C1 segment of cervical spinal cord (tissue), 14 donors: ENCODE results near the gene GVQW3.

Experiments
- DNase-seq, 14 donors: peaks; one replicate each; lab custom pipeline; 2025; lab: John Stamatoyannopoulos, UW

The GVQW3 gene

GRCh38 chr11:76380977-76381719 lies at the start of gene GVQW3, which contains the start of gene THAP12:
Gene GVQW3 (plus strand): TSS chr11:76381323. CDS start chr11:76381829, 506 bp downstream.
Gene THAP12 (minus strand): TSS chr11:76381132. CDS start chr11:76380836, 296 bp downstream.
- peak; percentile 74 to 99 (median 96) for DNase-seq

DNA sequence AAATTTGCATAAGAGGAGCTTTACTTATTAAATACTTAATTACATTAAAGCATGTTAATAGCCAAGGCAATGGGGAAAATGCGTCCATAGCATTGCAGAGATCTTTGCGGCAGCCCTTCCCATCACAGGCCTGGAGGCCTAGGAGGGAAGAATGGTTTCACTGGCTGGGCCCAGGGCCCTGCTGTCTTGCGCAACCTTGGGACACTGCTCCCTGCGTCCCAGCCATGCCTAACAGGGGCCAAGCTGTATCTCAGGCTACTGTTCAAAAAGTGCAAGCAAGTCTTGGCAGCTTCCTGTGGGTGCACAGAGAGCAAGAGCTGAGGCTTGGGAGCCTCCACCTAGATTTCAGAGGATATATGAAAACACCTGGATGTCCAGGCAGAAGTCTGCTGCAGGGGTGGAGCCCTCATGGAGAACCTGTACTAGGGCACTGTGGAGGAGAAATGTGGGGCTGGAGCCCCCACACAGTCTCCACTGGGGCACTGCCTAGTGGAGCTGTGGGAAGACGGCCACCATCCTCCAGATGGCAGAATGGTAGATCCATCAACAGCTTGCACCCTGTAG lies 46.2 kb upstream of the GVQW3 start:
- no peak for DNase-seq

DNA sequence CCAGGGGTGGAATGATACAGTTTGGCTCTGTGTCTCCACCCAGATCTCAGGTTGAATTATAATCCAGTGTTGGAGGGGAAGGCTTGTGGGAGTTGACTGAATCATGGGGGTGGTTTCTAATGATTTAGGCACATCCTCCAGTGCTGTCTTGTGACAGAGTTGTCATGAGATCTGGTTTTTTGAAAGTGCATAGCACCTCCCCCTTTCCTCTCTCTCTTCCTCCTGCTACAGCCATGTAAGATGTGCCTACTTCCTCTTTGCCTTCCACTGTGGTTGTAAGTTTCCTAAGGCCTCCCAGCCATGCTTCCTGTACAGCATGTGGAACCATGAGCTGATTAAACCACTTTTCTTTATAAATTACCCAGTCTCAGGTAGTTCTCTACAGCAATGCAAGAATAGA lies 45.3 kb upstream of the GVQW3 start:
- no peak for DNase-seq

- no peak for DNase-seq
Observed at GRCh38 chr11:76336597-76336996, 44.5 kb upstream of the GVQW3 start.

DNA sequence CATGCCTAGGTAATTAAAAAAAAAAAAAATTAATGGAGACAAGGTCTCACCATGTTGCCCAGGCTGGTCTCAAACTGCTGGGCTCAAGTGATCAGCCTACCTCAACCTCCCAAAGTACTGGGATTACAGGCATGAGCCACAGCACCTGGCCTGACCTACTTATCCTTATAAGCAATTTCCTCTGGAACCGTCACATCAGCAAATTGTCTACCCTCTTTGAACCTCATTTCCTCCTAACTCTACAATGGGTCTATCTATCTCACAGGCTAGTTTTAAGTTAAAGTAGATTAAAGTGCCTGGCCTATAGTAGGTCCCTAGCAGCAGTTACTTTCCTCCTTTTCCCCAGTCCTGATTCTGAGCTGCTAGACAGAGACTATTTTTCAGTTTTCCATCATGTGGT lies 43.7 kb upstream of the GVQW3 start:
- no peak for DNase-seq

GRCh38 chr11:76337923-76338322 lies 43.2 kb upstream of the GVQW3 start:
- no peak for DNase-seq

GRCh38 chr11:76339221-76339620 lies 41.9 kb upstream of the GVQW3 start:
- no peak for DNase-seq

- DNase-seq = no peak
Observed at GRCh38 chr11:76347466-76347865, 33.7 kb upstream of the GVQW3 start.

- DNase-seq = no peak
Observed at GRCh38 chr11:76348348-76348747, 32.8 kb upstream of the GVQW3 start.

DNA sequence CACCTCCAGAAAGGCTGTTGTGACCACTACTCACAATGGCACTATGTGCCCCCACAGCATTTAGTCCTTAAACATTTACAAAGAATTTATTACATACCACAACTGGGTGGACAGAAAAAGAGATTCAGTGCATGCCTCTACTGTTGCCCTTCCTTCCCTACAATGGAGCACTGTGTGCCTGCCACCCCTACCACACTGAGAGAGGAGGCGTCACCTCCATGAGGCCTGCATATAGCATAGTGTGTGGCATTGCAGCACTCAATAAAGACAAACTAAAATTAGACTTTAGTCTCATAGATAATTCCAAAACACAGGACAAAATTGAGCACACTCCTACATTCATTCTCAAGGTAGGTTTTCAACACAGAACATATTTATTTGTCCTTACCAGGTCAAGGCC lies 26.0 kb upstream of the GVQW3 start:
- peak in 1 of 14 donors; percentile 3 for DNase-seq

DNA sequence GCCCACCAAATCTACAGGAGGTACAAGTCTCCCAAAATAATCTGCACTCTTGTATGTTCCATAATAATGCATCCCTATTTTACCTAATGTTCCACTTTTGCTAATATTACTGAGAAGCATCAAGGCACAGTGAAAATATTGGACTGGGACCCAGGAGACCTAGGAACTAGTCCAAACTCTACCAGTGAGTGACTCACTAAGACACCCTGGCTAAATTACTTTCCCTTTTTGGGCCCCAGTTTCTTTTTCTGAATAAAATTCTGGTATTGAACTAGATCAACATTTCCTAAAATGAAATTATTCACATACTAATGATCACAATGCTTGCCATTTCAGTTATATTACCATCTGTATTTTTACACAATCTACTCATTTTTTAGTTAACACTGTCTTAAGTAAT lies 19.7 kb upstream of the GVQW3 start:
- DNase-seq = no peak

- no peak for DNase-seq
Observed at GRCh38 chr11:76361776-76362175, 19.3 kb upstream of the GVQW3 start.

GRCh38 chr11:76362716-76363115 lies 18.4 kb upstream of the GVQW3 start:
- no peak for DNase-seq

GRCh38 chr11:76365038-76365679 lies 16.0 kb upstream of the GVQW3 start:
- no peak for DNase-seq

DNA sequence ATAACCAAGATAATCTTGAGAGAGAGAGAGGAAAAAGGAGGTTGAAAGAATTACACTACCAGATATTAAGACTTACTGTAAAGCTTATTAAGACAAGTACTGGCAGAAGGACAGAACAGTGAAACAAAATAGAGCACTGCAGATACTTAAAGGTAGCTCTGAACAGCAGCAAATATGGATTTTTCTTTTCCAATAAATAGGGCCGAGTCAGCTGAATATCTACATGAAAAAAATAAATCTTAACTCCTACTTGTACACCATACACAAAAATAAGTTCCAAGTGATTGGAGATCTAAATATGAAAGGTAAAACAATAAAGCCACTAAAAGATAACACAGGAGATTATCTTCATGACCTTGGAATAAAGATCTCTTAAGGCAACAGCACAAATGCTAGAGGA lies 12.6 kb upstream of the GVQW3 start:
- DNase-seq = no peak

- DNase-seq = no peak
Observed at GRCh38 chr11:76369406-76369805, 11.7 kb upstream of the GVQW3 start.

DNA sequence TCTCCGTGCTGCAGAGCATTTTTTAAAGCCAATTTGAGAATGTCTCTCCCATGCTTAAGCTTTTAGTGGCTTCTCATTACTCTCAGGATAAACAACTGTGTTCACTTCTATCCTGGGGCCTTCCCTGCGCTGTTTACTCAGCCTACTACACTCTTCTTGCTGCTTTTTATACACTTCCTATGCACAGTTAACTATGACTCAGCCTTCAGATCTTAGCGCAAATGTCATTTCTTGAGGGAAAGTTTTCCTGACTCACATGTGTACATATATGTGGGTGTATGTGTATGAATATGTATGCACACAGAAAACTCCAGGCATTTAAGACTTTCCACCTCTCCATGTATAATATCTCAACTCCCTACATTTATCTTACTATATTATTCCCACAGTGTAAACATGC lies 10.0 kb upstream of the GVQW3 start:
- DNase-seq = no peak

GRCh38 chr11:76376746-76377558 lies 4.2 kb upstream of the GVQW3 start:
- no peak for DNase-seq

DNA sequence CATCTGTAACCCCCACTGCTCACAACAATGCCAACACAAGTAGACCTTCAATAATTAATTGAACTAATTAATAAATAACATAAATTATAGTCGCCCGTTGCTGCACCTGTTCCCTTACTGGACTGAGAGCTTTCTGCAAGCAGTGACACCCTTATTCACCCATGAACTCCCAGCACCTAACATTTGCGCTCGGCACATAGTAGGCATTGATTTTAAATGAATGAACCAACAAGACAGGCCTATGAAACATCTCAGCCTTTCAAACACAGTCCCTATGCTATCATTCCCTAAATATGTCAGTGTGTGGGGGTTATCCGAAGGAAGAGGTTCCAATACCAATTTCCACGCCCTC lies 1.3 kb upstream of the GVQW3 start:
- DNase-seq = no peak

DNA sequence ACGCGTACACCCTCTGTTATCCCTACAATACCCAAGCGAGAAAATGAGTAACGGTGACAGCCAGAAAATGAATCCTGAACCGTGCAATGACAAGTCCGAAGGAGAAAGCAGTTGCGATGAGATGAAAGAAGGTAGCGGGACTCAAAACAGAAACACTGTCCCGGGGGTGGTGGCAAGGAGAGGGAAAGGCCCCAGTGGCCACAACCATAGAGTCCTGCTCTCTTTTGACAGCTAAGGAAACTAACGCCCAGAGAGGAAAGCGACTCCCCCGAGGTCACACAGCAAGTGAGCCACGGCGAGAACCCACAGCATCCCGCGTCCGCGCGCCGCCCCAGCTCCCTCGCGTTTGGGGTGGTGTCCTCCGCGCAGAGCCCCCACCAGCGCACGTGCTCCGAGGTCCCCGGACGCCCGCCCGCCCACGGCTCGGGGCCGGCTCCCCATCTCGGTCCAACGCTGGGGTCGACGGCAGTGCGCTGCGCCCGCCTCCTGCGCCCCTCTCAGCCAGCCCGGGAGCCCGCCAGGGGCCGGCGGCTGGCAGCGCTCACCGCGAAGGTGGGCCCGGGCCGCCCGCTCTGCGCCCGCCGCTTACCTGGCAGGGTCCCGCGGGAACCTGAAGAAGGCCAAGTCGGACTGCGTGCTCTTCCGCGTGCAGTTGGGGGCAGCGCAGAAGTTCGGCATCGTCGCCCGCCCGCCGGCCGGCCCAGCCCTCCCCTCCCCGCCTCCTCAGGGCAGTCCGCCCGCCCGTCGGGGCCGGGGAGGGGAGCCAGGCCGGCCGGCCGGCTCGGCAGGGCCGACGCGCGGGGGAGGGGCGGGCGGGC lies 755 bp upstream of the GVQW3 start:
- DNase-seq = peak in 7 of 14 donors; percentile 12 to 57 (median 40)

- no peak for DNase-seq
Observed at GRCh38 chr11:76382209-76382608, 1.1 kb downstream of the GVQW3 start.
